HG02981 (cell line): ENCODE data around the gene LRRC25.
"Not testable (repeated sequence)": the region's sequence is repeated elsewhere in the genome, so short reads cannot be mapped to it uniquely, and the experiment has no call there.

Experiments used
- ATAC-seq: cut with Tn5 transposase; IDR thresholded peaks from one replicate; pipeline ENCODE4 v1.9.1; 2021; ENCODE audit warnings: mild to moderate bottlenecking, moderate library complexity; ENCODE audit not compliant: unreplicated experiment

The LRRC25 gene

DNA sequence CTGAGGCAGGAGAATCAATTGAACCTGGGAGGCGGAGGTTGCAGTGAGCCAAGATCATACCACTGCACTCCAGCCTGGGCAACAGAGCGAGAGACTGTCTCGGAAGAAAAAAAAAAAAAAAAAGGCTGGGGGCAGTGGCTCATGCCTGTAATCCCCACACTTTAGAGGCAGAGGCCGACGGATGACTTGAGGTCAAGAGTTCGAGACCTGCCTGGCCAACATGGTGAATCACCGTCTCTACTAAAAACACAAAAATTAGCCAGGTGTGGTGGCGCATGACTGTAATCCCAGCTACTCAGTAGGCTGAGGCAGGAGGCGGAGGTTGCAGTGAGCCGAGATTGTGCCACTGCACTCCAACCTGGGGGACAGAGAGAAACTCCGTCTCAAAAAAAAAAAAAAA, 13.8 kb downstream of the LRRC25 start:
- ATAC-seq, result not testable (repeated sequence)

DNA sequence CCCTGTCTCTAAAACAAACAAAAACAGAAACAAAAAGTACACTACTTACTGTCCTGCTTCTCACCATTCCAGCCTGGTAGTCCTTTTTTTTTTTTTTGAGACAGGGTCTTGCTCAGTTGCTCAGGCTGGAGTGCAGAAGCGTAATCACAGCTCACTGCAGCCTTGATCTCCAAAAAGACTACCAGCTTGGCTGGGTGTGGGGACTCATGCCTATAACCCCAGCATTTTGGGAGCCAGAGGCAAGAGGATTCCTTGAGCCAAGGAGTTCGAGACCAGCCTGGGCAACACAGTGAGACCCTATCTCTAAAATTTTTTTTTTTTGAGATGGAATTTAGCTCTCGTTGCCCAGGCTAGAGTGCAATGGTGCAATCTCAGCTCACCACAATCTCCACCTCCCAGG, 16.6 kb downstream of the LRRC25 start:
- ATAC-seq, result no peak

DNA sequence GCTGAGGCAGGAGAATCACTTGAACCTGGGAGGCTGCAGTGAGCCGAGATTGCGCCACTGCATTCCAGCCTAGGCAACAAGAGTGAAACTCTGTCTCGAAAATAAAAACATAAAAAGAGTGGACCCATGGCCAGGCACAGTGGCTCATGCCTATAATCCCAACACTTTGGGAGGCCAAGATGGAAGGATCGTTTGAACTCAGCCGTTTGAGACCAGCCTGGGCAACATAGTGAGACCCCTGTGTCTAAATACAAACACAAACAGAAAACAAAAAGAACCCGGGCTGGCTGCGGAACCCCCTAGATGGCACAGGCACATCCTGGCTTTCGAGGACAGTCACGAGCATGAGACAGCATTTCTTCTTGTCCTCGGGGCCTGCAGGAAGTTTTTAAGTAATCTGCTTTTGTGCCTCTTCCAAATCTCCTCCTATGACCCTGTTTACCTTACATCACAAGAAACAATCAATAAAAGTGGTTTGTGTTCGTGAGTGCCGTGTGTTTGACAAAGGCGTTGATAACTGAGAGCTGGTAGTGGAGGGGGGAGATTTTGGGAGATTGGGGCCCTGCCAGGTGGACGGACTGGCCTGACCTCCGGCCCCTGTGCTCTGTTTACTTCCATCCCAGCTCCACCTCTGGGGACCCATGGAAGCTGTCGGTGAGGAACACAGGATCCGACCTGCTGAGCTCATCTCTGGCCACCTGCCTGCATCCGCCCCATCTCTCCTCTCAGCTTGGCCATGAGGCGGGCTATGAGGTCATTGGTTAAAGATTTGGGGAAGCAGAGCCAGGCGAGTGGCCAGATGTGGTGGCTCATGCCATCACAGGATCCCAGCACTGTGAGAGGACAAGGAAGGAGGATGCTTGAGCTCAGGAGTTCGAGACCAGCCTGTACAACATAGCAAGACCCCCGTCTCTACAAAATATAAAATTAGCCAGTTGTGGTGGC, 17.3 kb downstream of the LRRC25 start:
- no peak for ATAC-seq

DNA sequence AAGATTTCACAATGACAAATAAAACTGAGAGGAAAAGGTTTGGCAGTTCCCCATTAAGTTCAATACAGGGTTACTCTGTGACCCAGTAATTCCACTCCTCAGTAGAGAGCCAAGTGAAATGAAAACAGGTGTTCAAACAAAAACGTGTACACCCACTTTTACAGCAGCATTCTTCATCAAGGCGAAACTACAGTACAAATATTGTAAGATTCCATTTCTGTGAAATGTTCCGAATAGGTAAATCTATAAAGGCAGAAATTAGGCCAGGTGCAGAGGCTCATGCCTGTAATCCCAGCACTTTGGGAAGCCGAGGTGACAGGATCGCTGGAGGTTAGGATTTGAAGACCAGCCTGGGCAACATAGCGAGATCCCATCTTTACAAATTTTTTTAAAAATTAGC, 20.4 kb downstream of the LRRC25 start:
- no peak for ATAC-seq

DNA sequence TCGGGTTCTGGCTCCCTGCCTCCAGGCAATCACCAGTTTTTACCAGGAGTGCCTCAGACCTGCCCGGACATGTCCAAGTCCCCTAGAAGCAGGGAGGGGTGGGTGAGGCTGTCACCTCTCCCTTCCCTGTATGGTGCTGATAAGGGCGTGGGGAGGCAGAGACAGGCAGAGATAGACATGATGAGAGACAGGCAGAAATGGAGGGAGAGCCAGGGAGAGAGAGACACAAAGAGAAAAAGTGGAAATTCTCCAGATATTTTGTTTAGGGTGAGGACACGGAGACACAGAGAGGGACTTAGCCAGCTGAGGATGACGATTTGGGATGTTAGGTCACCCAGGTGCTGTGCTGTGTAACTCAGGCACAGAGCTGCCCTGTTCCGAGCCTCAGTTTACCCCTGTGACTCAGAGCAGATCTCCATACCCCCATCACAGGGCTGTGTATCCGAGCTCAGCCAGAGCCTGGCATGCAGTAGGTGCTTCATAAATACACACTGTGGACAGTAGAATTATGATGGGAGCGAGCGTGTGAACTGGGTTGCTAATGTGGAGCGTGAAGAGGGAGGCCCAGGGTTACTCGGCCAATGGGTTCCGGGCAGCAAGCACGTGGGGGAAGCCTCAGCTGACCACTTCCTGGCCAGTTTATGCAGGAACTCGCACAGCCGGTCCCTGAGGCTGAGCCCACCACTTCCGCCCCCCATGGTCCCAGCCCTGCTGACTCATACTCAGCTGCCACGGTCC, 23.4 kb downstream of the LRRC25 start:
- ATAC-seq, result peak; percentile 87

DNA sequence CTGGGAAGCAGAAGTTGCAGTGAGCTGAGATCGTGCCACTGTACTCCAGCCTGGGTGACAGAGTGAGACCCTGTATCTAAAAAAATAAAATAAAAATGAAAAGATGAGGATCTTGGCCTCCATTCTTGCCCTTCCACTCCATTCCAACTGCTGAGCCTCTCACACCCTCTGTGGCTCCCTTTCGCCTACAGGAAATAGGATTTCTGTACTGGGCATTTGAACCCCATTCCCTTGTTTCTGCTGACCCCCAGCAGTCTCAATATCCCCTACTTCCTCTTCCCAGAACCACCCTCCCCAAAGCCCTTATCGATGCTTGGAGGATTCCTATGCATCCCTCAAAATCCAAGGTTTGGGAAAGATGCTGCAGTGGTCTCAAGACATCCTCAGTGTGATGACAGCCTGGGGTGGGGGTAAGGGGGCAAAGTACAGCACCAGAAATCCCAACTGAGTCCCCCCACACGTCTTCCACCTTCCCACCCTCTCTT, 24.0 kb downstream of the LRRC25 start:
- no peak for ATAC-seq

DNA sequence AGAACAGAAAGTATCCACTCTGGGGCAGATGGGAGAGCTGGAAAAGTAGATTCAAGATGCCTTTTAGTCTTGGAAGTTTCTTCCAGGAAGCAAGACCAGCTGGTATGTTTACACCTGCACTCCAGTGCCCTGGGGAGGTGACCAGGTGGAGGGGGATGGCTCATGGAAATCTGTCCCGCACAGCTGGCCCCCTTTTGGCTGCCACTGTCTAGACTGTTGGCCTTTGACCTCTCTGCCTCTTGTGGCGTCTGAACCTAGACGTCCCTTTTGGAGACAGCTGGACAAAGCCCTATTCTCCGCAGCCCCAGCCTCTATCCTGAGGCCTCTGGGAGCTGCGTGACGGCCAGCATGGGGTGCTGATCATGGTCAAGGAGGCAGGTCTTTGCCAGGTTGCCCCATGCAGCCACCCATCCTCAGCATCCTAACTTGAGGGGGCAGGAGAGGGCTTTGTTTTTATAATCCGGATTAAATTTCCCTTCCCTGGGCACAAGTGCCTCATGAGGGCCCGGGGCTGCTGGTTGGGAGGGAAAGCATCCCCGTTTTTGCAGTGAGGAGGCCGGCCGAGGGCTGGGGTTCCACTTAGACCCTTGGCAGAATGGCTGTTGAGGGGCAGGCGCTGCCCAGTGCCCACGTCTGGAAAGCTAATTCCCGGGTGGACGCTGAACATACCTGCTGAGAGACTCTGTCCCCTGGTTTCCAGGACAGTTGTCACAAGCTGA, 28.8 kb downstream of the LRRC25 start:
- no peak for ATAC-seq

DNA sequence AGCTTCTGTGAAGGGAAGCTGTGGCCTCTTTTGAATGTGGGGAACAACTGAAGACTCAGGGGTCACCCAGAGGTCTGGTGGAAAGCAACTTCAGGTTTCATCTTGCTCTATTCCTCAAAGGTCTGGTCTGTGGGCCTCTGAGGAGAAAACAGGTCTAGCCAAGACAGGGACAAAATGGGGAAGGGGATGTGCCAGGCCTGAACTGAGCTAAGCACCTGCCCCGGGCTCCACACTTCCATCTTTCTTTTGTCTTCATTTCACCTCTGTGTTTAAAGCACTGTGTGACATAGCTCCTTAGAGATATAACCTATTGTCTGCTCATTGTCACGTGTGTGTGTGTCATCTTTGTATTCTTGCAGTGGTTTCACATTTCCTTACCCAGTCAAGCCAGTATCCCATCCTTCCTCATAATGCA, 31.4 kb downstream of the LRRC25 start:
- no peak for ATAC-seq

DNA sequence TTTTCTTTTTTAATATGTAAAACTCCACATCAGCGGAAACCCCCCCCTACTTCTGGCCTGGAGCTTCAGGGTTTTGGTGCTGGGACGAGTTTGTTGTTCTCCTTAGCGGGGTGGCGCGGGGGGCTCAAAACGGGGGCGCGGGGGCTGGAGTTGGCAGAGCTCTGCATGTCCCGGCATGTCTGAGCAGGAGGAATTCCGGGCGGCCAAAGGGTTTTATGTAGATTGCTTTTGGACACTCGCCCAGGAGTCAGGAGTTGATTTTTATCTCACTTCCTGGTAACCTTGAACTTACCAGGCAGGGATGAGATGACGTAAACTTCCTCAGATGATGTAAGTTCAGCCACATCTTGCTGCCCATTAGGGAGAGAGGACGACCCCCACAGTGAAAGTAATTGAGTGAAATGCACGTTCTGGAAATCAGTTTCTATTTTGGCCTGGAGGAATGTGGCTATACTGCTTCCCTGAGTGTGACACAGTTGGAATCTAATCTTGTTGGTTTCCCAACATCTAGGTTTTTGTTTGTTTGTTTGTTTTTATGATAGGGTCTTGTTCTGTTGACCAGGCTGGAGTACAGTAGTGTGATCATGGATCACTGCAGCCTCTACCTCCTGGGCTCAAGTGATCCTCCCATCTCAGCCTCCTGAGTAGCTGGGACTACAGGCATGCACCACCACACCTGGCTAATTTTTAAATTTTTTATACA, 32.4 kb downstream of the LRRC25 start:
- ATAC-seq, result no peak

DNA sequence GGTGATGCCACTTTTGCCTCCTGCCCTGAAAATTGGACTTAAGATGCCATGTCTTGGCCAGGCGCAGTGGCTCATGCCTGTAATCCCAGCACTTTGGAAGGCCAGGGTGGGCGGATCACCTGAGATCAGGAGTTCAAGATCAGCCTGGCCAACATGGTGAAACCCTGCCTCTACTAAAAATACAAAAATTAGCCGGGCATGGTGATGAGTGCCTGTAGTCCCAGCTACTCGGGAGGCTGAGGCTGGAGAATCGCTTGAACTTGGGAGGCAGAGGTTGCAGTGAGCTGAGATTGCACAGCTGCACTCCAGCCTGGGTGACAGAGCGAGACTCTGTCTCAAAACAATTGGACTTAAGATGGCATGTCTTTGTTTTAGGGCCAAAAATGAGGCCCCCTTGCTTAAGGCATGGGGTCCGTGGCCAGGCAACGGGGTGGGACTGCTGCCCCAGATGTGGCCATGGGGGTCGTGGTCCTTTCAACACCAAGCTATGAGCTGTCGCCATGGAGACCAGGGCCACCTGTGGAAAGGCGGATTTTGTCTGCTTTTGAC, 33.1 kb downstream of the LRRC25 start:
- ATAC-seq, result not testable (repeated sequence)

DNA sequence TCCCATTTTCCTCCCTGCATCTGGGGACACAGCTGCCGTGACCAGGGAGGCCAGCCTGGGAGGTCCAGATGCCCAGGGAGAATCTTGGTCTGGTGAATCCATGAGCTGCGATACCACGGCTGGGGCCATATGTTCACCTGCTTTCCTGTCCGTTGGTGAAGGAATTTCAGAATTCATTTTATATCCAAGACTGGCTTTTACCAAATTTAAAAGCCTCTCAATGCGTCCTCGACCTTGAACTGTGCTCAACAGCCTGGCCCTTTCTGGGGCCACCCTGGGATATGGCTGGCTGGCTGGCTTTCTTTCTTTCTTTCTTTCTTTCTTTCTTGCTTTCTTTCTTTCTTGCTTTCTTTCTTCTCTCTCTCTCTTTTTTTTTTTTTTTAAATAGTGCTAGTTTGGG, 33.6 kb downstream of the LRRC25 start:
- no peak for ATAC-seq

DNA sequence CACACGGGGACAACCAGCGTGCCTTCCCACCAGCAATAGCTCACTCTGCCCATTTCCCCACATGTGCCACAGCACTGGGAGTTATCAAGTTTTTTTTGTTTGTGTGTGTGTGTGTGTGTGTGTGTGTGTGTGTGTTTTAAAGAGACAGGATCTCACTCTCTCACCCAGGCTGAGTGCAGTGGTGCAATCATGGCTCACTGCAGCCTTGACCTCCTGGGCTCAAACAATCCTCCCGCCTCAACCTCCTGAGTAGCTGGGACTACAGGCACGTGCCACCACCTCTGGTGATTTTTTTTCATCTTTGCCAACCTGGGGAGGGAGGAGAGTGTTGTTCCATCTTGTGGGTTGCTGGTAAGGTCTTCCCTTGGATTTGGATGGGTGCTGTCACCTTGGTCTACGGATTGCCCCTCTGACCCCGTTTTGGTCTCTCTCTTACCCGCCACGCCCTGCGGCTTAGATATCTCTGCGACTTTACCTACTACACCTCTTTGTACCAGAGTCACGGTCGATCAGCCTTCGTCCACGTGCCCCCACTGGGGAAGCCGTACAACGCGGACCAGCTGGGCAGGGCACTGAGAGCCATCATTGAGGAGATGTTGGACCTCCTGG, 34.4 kb downstream of the LRRC25 start:
- no peak for ATAC-seq

DNA sequence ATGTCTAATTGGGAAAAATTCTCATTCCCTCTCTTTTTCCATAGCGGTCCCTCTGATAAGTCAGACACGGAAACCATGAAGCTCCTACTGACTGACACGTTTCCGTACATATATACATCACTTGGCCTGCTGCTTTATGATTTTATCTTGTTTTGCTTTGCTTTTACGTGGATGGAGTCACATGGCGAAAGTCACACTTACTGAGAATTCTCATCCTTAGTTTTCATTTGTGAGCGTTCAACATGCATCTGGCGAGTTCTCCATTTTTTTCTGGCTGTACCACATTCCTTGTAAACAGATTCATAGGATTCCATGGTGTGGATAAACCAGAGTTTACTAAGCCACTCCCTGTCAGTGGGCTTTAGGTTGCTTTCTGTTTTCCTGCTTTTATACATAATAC, 35.8 kb downstream of the LRRC25 start:
- ATAC-seq, result no peak

DNA sequence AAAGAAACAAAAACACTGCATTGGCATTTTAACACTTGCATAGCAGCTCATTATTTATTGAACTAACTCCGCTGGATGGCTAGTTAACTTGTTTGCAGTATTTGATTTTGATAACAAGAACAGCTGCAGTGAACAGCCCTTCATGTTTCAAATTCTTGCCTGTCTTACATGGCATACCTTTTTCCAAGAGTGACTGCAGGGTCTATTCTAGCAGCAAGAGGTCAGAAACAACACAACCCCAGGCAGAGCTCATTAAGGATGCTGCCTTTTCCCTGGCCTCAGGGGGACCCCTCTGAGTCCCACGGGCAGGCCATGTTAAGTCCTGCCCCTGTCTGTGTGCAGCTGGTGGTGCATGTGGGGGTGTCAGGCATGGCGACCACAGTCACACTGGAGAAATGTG, 40.4 kb downstream of the LRRC25 start:
- no peak for ATAC-seq

DNA sequence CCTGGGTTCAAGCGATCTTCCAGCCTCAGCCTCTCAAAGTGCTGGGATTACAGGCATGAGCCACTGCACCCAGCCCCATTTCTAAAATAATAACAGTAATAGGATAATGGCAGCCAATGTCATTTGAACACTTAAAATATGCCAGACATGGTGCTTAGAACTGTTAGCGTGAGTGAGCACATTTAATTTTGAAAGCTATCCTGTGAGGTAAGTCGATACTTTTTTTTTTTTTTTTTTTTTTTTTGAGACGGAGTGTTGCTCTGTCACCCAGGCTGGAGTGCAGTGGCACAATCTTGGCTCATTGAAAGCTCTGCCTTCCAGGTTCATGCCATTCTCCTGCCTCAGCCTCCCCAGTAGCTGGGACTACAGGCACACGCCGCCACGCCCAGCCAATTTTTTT, 42.7 kb downstream of the LRRC25 start:
- not testable (repeated sequence) for ATAC-seq

DNA sequence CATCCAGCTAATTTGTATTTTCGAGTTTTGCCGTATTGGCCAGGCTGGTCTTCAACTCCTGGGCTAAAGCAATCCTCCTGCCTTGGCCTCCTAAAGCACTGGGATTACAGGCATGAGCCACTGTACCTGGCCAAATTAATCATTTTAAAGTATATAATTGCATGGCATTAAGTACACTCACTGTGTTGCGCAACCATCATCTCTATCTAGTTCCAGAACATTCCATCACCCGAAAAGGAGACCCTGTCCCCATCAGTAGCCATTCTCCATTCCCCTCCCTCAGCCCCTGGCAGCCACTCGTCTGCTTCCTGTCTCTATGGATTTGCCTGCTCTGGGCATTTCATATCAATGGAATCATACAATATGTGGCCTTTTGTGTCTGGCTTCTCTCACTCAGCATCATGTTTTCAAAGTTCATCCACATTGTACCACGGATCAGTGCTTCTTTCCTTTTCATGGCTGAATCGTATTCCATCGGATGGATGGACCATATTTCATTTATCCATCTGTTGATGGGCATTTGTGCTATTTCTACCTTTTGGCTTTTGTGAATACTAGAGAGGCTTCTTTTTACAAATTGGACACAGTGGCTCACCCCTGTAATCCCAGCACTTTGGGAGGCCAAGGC, 43.9 kb downstream of the LRRC25 start:
- no peak for ATAC-seq

DNA sequence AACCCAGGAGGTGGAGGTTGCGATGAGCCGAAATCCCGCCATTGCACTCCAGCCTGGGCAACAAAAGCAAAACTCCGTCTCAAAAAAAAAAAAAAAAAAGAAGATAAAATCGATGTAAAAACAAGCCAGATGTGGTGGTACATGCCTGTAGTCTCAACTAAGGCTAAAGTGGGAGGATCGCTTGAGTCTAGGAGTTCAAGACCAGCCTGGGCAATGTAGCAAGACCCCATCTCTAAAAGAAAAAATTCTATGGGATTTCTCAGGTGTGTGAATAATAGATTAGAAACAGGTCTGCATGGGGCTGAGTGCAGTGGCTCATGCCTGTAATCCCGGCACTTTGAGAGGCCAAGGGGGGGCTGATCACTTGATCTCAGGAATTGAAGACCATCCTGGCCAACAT, 45.9 kb downstream of the LRRC25 start:
- ATAC-seq, result no peak

DNA sequence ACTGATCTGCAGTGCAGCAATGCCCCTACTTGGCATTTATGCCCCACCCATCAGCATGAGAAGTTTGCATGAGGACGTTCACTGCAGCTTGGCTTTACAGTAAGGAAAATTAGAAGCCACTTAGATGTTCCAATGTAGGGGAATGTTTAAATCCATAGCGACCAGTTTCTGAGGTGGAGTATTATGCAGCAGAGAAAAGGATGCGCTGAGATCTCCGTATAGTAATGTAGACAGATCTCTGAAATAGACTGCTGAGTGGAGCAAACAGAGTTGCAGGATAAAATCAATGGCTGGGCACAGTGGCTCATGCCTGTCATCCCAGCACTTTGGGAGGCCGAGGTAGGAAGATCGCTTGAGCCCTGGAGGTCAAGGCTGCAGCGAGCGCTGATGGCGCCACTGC, 46.9 kb downstream of the LRRC25 start:
- no peak for ATAC-seq

DNA sequence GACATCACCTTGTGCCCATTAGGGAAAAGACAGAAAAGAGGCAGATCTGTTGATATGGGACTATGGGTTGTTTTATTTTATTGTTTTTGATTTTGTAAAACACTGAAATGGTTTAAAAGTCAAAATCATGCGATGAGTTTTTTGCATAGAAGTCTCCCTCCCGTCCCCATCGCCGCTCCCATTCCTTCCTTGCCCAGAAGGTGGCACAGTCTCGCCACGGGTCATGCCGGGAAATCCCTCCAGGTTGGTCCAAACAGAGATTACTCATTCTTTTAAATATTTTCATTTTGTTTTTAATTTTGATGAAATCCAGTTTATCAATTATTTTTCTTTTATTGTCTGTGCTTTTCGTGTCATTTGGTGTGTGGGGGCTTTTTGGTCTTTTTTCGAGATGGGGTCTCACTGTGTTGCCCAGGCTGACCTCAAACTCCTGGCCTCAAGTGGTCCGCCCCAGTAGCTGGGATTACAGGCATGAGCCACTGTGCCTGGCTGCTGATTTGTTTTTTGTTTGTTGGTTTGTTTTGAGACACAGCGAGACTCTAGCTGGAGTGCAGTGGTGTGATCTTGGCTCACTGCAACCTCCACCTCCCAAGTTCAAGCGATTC, 47.8 kb downstream of the LRRC25 start:
- no peak for ATAC-seq
